Activated T-cell treated with anti-CD3 and anti-CD28 coated beads, Interleukin-2, amount 50 U/mL, for 1 hour (primary cell): Measurements from ENCODE around the gene CADM1.
"Not testable (repeated sequence)": the region's sequence is repeated elsewhere in the genome, so short reads cannot be mapped to it uniquely, and the experiment has no call there.

Source experiments
- DNase-seq: peaks from one replicate; pipeline ENCODE4 v3.0.0-alpha.2; 2020

The CADM1 gene

DNA sequence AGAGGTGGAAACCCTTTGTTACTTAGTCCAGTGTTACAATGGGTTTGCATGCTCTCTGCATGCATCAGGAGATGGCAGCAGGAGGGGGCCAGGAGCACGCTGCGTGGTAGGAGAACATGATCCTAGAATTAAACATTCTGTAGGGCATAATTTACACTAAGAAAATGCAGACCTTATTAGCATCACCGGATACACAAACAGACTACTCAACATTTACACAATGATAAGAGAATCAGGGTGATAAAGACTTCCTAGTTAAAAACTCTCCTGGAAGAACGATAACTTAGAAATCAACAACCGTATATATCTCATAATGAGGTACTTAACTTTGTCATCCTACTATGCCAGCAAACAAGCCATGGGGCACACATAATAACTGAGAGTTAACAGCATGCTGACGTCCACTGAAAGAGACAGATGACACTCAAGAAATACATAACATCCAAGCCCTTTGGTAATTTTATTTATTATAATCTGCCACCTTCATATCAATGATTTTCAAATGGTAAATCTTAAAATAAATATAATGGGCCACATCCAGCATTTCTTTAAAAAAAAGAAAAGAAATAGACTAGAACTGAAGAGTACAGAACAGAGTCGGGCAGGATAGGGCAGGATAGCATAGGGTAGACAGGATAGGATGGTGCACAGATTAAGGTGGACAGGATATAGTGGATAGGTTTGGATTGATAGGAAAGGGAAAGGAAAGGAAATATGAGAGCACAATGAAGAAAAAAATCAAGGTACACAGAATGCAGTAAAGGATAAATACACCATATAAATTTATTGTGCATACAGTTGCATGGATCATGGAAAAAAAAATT, 27.5 kb downstream of the CADM1 start:
- DNase-seq = no peak

DNA sequence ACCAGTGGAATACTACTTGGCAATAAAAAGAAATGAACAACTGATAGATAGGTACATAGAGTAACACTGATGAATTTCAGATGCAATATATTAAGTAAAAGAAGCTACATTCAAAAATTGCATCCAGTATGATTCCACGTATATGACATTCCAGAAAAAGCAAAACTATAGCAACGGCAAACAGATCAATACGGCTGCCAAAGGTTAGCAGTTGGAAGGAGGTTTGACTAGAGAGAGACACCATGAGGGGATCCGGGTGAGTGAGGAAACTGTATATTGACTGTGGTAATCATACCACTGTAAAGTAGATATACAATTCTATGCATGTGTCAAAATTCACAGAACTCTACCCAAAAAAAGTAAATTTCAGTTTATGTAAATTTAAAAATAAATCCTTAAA, 28.7 kb downstream of the CADM1 start:
- no peak for DNase-seq

DNA sequence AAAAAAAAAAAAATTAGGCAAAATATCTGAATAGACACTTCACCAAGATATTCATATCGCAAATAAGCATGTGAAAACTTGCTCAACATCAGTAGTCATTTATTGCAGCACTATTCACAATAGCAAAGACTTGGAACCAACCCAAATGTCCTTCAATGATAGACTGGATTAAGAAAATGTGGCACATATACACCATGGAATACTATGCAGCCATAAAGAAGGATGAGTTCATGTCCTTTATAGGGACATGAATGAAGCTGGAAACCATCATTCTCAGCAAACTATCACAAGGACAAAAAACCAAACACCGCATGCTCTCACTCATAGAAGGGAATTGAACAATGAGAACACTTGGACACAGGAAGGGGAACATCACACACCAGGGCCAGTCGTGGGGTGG, 29.9 kb downstream of the CADM1 start:
- not testable (repeated sequence) for DNase-seq

DNA sequence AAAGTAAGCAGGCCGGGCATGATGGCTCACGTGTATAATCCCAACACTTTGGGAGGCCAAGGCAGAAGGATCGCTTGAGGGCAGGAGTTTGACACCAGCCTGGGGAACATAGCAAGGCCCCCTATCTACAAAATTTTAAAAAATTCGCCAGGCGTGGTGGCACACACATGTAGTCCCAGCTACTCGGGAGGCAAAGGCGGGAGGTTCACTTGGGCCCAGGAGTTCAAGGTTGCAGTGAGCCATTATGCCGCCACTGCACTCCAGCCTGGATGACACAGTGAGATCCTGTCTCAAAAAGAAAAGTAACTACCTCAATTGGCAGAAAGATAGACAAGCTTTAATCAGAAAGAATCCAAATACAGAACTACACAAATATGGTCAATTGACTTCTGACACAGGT, 31.0 kb downstream of the CADM1 start:
- no peak for DNase-seq

DNA sequence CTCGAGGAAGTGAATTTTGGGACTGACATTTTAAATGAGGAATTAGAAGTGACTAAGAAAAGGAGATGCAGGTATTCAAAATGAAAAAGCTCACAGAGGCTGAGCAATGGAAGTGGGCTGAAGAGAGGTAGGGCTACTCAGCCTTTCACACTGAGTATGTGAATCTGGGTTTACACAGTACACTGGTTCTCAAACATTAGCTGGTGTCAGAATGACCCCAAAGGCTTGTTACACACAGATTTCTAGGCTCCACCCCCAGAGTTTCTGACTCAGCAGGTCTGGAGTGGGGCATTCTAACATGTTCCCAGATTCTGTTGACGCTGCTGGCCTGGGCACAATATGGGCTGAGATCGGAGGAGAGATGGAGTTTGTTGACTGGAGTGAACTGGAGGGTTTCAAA, 32.8 kb downstream of the CADM1 start:
- DNase-seq = no peak

DNA sequence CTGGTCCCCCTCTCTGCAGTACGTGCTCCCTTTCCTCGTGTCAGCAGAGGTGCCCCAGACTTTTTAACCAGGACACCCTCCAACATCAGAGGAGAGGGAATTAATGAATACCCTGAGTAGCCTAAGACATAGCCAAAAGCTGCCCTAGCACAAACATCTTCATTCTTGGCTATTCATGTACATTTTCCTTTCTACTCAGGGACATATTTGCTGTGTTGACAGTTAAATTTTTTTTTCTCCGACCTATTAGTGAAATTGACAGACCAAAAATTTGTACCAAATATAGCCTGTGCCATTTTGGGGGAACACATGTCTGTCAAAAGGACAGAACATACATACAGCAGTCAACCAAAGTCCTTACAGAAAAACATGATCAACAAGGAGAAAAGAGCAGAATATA, 33.3 kb downstream of the CADM1 start:
- no peak for DNase-seq

DNA sequence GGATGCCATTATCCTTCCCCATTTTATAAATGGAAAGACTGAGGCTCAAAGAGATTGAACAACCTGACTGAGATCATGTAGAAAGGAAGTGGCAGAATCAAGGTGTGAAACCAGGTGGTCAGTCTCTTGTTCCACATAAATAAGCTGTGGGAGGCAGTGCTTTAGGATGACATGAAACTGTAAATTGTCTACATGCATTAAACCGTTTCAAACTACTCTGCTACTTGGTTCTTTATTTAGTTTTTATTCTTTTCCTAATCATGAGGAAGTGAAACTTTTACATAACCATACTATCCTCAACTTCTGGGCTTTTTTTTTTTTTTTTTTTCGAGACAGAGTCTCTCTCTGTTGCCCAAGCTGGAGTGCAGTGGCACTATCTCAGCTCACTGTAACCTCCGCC, 34.9 kb downstream of the CADM1 start:
- no peak for DNase-seq

GRCh38 chr11:115466122-115466521, 38.1 kb downstream of the CADM1 start:
- DNase-seq = no peak

GRCh38 chr11:115464269-115464668, 39.9 kb downstream of the CADM1 start:
- DNase-seq = no peak

DNA sequence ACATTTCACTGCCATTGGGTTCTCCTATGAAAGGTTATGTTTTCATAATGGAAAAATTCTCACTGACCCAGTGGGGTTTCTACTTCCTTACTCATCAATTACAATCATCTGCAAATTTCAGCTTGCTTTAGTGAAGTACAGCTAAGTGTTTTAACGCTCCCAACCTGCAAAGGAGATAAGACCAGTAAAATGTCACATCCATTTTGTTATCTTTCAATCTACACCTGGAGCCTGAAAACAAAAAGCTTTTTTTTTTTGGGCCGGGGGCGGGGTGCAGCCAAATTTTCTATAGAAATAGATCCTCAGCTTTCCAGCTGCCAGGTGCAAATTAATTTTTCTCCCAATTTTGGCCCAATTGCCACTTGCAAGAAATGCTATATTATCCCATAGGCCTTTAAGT, 40.6 kb downstream of the CADM1 start:
- no peak for DNase-seq

DNA sequence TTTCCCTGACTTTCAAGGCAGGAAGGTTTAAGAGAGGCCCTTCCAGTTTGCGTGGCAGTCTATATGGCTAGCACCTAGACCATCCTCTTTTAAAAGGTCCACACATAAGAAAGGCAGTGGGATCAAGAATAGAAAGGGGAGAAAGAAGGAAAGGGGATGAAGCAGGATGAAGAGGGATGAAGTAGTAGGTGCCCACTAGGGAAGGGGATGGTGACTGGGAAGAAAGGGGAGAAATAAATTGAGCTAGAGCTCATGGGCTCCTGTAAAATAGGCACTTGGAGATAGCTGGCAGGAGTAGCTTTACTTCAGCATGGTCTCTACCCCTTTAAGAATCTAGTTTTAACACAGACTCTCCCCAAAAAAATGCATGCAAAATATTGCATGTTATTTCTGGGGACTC, 41.5 kb downstream of the CADM1 start:
- DNase-seq = no peak

- DNase-seq = no peak
Observed at GRCh38 chr11:115462004-115462541, 42.1 kb downstream of the CADM1 start.

- no peak for DNase-seq
Observed at GRCh38 chr11:115460512-115460911, 43.7 kb downstream of the CADM1 start.

DNA sequence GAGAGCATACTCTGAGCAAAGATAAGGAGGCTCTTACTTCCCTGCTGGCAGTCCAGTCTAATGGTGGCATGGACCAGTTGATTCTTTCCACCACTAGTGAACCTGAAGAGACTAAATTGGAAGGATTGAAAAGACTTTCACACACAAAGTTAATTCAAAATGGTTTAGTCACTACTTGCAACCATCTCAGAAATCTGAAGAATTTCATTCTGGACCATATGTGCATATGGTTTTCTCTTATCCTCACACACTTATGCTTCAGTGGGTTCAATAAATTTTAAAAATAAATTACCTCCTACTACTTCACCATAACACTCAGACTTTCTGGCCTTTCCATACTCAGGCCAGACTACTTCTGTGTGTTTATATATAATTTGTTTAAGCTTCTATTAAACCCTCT, 44.7 kb downstream of the CADM1 start:
- no peak for DNase-seq

DNA sequence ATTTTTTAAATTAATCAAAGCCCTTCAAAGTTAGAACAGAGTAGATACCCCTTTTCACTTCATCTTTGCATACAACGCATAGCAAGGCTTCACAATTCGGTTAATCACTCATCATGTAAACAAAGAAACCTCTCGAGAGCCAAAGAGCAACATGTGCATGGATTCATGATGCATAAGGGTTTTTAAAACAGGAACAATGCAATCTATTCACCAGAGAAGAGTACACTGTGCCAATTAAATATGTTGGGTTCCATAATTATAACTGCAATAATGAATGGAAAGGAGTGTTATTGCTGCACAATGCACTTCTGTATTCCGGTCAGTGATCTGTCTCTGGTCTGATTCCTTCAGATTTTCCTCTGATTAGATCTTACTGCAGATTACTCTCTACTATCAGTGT, 45.3 kb downstream of the CADM1 start:
- DNase-seq = no peak

GRCh38 chr11:115456019-115456418, 48.2 kb downstream of the CADM1 start:
- DNase-seq = no peak

DNA sequence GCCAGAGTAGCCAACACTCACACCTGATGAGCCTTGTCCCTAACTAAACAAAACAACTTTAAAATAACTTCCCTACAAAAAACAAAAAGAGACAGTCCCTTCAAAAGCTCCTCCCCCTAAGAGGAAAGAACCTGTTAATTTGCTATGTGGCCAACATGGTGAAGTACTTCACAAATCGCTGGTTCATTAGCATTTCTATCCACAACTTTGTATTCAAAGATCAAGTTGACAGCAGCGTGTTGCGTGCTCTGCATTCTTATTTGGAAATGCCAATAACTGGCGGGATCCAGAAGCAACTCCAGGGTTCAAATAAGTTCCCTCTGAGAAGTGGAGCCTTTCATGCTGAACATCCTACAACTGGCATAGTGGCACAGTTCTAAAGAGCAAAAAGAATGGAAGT, 48.6 kb downstream of the CADM1 start:
- no peak for DNase-seq

- DNase-seq = no peak
Observed at GRCh38 chr11:115454525-115454924, 49.7 kb downstream of the CADM1 start.

DNA sequence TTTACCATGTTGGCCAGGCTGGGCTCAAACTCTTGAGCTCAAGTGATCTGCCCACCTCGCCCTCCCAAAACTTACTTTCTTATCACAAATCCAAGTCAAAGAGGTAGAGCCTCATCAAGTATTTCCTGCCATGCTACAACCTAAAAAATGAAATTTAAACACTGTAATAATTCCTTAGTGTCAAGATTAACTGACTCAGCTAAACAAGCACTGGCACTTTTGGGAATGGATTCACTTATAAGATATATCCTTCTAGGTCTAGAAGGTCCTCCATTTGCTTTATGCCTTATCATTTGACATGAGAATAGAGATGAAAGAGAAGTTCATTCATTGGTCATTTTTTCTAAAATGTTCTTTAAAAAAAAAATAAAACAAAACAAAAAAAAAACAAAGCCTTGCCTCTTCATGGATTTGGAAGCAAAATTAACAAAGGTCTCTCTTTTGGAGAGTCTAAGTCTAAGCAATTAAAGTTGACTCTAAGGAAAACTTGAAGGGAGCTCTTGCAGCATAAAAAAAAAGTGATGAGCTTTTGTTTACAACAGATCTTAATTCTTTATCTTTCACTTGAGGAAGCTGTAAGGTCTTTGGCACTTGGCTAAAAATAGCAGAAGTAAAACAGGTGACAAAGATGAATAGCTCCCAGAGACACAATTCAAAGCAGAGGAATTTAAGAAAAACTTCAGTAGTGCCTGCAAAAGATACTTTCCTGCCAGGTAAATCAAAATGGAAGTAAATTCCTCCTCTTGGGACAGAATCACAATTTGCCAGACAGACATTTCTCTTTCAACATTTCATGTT, 50.3 kb downstream of the CADM1 start:
- DNase-seq = no peak

DNA sequence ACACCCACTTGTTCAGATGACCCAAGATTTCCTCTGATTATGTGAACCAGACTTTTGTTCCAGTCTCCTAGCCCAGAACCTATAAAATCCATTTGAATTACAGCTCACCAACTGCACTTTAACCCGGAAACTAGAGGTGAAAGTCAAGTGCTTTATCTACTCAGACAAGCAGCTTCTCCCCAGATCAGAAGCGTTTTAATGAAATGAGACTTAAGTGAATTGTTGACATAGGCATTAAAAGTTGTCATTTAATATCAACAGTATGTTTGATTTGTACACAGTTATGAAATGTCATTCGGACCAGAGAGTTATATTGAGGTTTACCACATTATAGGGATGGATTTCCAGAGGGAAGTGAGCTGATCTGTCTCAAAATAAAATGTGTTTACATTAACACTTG, 52.0 kb downstream of the CADM1 start:
- no peak for DNase-seq

DNA sequence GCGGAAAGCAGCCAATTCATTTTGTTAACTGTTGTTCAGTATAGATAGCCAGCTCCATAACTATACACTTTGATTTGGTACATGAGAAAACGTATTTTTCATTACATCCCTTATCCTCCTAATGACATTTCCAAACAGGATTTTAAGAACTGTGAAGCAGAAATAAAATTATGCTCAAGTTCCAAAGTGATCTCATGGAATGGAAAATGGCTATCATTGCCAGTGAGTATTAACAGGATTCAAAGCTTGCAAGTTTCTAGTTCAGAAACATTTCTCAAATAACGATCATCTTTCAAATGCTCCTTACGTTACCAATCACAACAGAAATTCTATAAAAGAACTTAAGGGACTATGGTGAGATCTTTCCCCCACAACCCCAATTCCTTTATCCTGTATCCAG, 53.7 kb downstream of the CADM1 start:
- no peak for DNase-seq

DNA sequence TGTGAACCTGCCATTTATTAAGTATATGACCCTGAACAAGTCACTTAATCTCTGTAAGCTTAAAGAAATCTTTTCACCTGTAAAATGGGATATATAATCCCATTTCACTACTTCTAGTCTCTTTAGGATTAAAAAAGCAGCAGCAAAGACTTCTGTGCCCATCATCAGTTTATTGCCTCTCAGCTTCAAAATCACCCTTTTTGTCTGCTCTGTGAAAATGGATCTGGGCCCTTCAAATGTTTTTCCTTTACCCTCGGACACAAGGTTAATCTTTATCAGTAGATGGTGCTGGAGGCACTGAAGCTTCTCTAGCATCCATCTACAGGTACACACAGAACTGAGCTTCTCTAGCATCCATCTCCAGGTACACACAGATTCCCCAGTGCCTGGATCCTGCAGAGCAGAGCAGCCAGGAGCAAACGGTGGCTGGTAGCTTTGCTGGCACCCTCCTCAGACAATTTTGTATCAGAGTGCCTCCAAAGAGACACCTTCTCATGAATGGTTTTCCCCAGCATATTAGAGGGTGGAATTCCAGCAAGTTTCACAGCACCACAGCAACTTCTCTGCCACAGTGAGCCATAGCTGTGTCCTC, 56.8 kb downstream of the CADM1 start:
- no peak for DNase-seq

- DNase-seq = no peak
Observed at GRCh38 chr11:115446214-115446613, 58.0 kb downstream of the CADM1 start.

GRCh38 chr11:115444542-115444941, 59.7 kb downstream of the CADM1 start:
- DNase-seq = no peak
